OCI-LY3 (cell line): ENCODE measurements around the gene DRAP1.
A peak's percentile ranks its signal among the peaks of the same experiment; 100 is the strongest.

Source experiments
- H2AFZ ChIP-seq: fragments of 200-600, 300-600 bp; shearing (Covaris generic); 2 replicates; pipeline ENCODE4 v1.6.0; 2014; ENCODE audit warnings: antibody characterized with exemption, low read depth, low read length
- H3K27ac ChIP-seq: fragments of 200-600, 300-600 bp; sonication (generic); 2 replicates; pipeline ENCODE4 v1.5.1; 2014; ENCODE audit warnings: mild to moderate bottlenecking, low read length, moderate library complexity, mixed read lengths
- H3K27me3 ChIP-seq: fragments of 200-600, 300-600 bp; sonication (generic); 2 replicates; pipeline ENCODE4 v1.6.1; 2014; ENCODE audit warnings: low read depth, low read length, mixed read lengths
- H3K36me3 ChIP-seq: fragments of 200-600, 300-600 bp; sonication (generic); replicated peaks from 2 replicates; pipeline ENCODE3; 2014; ENCODE audit warnings: low read depth, low read length, mixed read lengths
- H3K4me1 ChIP-seq: fragments of 300-600, 200-600 bp; sonication (generic); 2 replicates; pipeline ENCODE4 v1.6.1; 2014; ENCODE audit warnings: low read length, mixed read lengths
- H3K4me2 ChIP-seq: fragments of 200-600, 300-600 bp; sonication (generic); 2 replicates; pipeline ENCODE4 v1.6.1; 2014; ENCODE audit warnings: low read length, mixed read lengths
- H3K4me3 ChIP-seq: fragments of 300-600, 200-600 bp; sonication (generic); 2 replicates; pipeline ENCODE4 v1.5.1; 2014; ENCODE audit warnings: antibody characterized with exemption, mild to moderate bottlenecking, low read length, moderate library complexity
- H3K79me2 ChIP-seq: fragments of 300-600, 200-600 bp; shearing (Covaris generic); 2 replicates; pipeline ENCODE4 v1.6.1; 2014; ENCODE audit warnings: mild to moderate bottlenecking, low read length, mixed read lengths
- H3K9ac ChIP-seq: fragments of 300-600, 200-600 bp; shearing (Covaris generic); 2 replicates; pipeline ENCODE4 v1.6.0; 2014; ENCODE audit warnings: mild to moderate bottlenecking, low read length, moderate library complexity
- H3K9me3 ChIP-seq: fragments of 200-600, 300-600 bp; shearing (Covaris generic); 2 replicates; pipeline ENCODE4 v1.6.1; 2014; ENCODE audit warnings: low read length, mixed read lengths; ENCODE audit not compliant: insufficient read depth
- H4K20me1 ChIP-seq: fragments of 200-600, 300-600 bp; sonication (generic); 2 replicates; pipeline ENCODE4 v1.6.1; 2016; ENCODE audit warnings: low read length, mixed read lengths; ENCODE audit not compliant: insufficient read depth
- EZH2phosphoT487 ChIP-seq: fragments of 200-600 bp; shearing (Covaris generic); IDR thresholded peaks from 2 replicates; pipeline ENCODE4 v1.6.1; 2018; ENCODE audit warnings: antibody characterized with exemption, mixed run types, low read depth
- TF ChIP-seq, protein P1 (sequence below): fragments of 200-600, 300-600 bp; sonication (generic); IDR thresholded peaks from 2 replicates; pipeline ENCODE4 v1.5.1; 2014; ENCODE audit warnings: antibody characterized with exemption, low read length, low read depth

The DRAP1 gene

DNA sequence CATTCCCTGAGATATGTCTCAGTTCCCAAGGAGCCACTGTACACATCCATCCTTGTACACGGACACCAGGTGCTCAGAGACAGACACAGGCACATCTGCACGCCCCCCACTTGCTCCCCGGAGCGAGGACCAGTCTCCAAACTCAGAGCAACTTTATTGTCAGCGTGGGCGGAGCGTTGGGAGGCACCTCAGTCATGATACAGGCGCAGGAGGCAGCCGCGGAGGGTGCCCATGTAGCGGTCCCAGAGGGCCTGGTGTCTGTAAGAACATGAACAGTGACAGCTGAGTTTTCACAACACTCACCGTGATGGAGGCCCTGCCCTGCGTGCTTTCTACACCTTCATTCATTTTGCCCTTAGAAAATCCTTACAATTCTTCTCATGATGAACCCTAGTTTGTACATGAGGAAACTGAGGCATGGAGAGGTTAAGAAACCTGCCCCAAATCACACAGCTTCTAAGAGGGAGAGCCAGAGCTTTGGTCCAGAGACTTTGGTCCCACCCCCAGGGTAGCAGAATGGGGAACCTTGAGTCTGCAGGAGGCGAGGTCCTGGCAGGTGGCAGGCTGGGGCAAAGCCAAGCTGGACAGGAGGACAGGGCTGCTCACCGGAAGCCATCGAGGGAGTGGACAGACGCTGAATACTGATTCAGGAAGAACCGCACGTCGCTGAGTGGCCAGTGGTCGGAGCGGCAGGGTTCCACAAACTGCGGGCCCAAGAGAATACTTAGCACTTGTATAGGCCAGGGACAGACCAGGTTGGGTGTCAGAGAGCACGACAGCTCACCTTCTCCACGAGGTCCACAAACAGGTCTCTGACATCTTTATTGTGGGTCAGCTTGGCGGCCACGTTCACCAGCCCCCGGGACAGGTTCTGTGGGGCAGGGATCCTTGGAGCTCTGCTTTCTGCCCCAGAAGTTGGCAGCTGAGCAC is 35.2 kb upstream of the DRAP1 start:
- Histone ChIP-seq H4K20me1 (no peaks in the 10 kb centered on the region), H3K27me3 (no peaks in the 10 kb centered on the region), H3K4me1 (peaks cover 10% of the 10 kb centered on the region), H3K36me3 (peaks cover 43% of the 10 kb centered on the region), H2AFZ (no peak overlapping the region), H3K9me3 (no peaks in the 10 kb centered on the region), H3K9ac (no peak overlapping the region), H3K27ac (no peak overlapping the region), H3K4me2 (no peak overlapping the region), H3K79me2 (peaks cover 10% of the 10 kb centered on the region), H3K4me3 (no peak overlapping the region)
- TF ChIP-seq, protein P1, sequence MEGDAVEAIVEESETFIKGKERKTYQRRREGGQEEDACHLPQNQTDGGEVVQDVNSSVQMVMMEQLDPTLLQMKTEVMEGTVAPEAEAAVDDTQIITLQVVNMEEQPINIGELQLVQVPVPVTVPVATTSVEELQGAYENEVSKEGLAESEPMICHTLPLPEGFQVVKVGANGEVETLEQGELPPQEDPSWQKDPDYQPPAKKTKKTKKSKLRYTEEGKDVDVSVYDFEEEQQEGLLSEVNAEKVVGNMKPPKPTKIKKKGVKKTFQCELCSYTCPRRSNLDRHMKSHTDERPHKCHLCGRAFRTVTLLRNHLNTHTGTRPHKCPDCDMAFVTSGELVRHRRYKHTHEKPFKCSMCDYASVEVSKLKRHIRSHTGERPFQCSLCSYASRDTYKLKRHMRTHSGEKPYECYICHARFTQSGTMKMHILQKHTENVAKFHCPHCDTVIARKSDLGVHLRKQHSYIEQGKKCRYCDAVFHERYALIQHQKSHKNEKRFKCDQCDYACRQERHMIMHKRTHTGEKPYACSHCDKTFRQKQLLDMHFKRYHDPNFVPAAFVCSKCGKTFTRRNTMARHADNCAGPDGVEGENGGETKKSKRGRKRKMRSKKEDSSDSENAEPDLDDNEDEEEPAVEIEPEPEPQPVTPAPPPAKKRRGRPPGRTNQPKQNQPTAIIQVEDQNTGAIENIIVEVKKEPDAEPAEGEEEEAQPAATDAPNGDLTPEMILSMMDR = no peak
- TF ChIP-seq EZH2phosphoT487 = no peak

DNA sequence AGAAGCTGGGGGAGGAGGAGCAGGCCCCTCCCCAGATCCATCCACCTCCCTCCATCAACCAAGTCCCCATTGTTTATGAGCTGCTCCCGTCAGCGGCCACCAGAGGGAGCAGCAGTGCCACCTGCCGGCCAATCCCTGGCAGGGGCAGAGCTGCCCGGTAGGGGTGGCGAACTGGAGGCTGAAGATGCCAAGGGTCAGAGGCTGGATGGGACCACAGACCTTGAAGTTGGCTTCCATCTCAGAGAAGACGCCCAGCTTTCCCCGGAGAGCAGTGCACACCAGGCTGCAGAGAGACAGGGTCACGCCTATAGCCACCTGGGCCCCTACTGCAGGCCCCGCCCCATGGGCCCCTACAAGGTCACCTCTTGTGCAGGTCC is 34.5 kb upstream of the DRAP1 start:
- Histone ChIP-seq H2AFZ (no peak overlapping the region), H3K27me3 (no peaks in the 10 kb centered on the region), H3K4me3 (no peak overlapping the region), H3K36me3 (peaks cover 43% of the 10 kb centered on the region), H3K79me2 (peaks cover 10% of the 10 kb centered on the region), H4K20me1 (no peaks in the 10 kb centered on the region), H3K9me3 (no peaks in the 10 kb centered on the region), H3K27ac (no peak overlapping the region), H3K9ac (no peak overlapping the region), H3K4me1 (peaks cover 16% of the 10 kb centered on the region), H3K4me2 (no peak overlapping the region)
- no peak for TF ChIP-seq EZH2phosphoT487
- TF ChIP-seq, protein P1 = peak; percentile 100

DNA sequence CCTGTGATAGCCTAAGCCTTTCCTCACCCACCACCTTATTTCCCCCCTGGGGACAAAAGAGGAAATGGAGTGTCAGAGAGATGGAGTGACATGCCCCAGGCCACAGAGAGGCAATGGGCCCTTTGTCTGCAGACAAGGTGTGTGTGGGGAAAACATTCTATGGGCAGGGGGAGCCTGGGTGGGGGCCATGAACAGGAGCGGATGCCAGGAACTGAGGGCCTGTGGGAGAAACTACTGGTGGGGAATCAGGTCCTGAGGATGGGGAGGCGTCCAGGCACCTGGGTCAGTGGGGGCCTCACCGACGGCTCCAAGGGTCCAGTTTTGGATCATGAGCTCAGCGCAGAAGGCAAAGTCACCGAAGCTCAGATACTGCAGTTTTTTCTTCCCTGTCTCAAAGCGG is 34.0 kb upstream of the DRAP1 start:
- H3K27ac ChIP-seq = no peak overlapping the region
- no peak overlapping the region for H2AFZ ChIP-seq
- H3K4me3 ChIP-seq = no peak overlapping the region
- no peaks in the 10 kb centered on the region for H3K9me3 ChIP-seq
- TF ChIP-seq, protein P1 = no peak
- no peak for TF ChIP-seq EZH2phosphoT487
- peaks cover 43% of the 10 kb centered on the region for H3K36me3 ChIP-seq
- H3K27me3 ChIP-seq = no peaks in the 10 kb centered on the region
- H3K4me1 ChIP-seq = peaks cover 22% of the 10 kb centered on the region
- H3K9ac ChIP-seq = no peak overlapping the region
- H3K4me2 ChIP-seq = no peak overlapping the region
- no peaks in the 10 kb centered on the region for H4K20me1 ChIP-seq
- peaks cover 10% of the 10 kb centered on the region for H3K79me2 ChIP-seq

DNA sequence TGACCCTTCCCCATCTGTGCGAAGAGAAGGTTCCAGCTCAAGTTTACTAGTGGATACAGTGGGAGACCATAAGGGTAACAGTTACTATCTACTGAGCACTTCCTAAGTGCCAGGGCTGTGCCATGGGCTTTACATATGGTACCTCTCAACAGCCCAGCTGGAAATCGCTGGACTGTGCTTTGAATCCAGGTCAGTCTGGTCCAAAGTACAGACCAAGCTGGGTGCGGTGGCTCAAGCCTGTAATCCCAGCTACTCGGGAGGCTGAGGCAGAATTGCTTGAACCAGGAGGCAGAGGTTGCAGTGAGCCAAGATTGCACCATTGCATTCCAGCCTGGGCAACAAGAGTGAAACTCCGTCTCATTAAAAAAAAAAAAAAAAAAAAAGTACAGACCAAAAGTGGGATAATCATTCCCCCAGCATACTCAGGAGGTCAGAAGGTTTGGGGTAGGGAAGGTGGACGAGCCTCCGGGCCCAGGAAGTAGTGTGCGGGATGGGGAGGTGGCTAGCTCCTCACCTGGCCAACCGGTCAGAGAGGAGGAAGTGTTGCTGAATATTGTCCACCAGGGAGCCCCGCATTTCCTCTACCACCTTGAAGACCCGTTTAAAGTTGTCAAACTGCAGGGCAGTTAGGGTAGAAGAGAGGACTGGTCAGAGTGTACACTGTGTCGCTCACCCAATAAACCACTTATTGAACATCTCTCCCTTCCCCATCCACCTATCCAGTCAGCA is 33.3 kb upstream of the DRAP1 start:
- H3K27me3 ChIP-seq = no peaks in the 10 kb centered on the region
- H3K27ac ChIP-seq = no peak overlapping the region
- peaks cover 43% of the 10 kb centered on the region for H3K36me3 ChIP-seq
- H3K4me3 ChIP-seq = no peak overlapping the region
- H3K9me3 ChIP-seq = no peaks in the 10 kb centered on the region
- TF ChIP-seq, protein P1 = no peak
- no peak overlapping the region for H2AFZ ChIP-seq
- H3K4me1 ChIP-seq = peaks cover 22% of the 10 kb centered on the region
- no peak overlapping the region for H3K4me2 ChIP-seq
- H3K9ac ChIP-seq = no peak overlapping the region
- H4K20me1 ChIP-seq = no peaks in the 10 kb centered on the region
- H3K79me2 ChIP-seq = peaks cover 15% of the 10 kb centered on the region
